Heart right ventricle (tissue), 16 donors: ENCODE data around the gene ATP6V1B1. TPM values are rescaled to one million over a fixed set of nuclear protein-coding genes. Genes with fewer than 3 reads are reported as not detected.

Experiments
- ATAC-seq, 8 donors: fragments of 200-7000 bp; cut with Tn5 transposase; one replicate each; pipeline ENCODE4 v1.9.1; 2020; ENCODE audit warnings: mild to moderate bottlenecking in 8 of 8, moderate library complexity in 8 of 8, moderate number of reproducible peaks in 1 of 8
- DNase-seq, 2 donors: peaks; one replicate each; pipeline ENCODE4 v3.0.0-alpha.2; 2020
- H3K27ac ChIP-seq, 10 donors: fragments of 200-600 bp; sonication (generic) in 2 of 10; one replicate each; pipeline versions ENCODE4 v1.5.0 to v1.8.0; 2020 to 2022; ENCODE audit warnings: mild to moderate bottlenecking in 3 of 10
- H3K27me3 ChIP-seq, 7 donors: fragments of 200-600 bp; one replicate each; pipeline ENCODE4 v1.8.0; 2021 to 2022; ENCODE audit warnings: mild to moderate bottlenecking in 2 of 7
- H3K36me3 ChIP-seq, 9 donors: fragments of 200-600 bp; sonication (generic) in 1 of 9; one replicate each; pipeline versions ENCODE4 v1.5.0 to v1.8.0; 2020 to 2022; ENCODE audit warnings: mild to moderate bottlenecking in 2 of 9
- H3K4me1 ChIP-seq, 9 donors: fragments of 200-600 bp; sonication (generic) in 1 of 9; one replicate each; pipeline versions ENCODE4 v1.5.0 to v1.8.0; 2020 to 2022; ENCODE audit warnings: mild to moderate bottlenecking in 4 of 9
- H3K4me3 ChIP-seq, 10 donors: fragments of 200-600 bp; sonication (generic) in 2 of 10; one replicate each; pipeline versions ENCODE4 v1.5.0 to v1.8.0; 2020 to 2022; ENCODE audit warnings: mild to moderate bottlenecking in 7 of 10, moderate library complexity in 2 of 10
- H3K9me3 ChIP-seq, 11 donors: fragments of 200-600 bp in 10 of 11; sonication (generic) in 2 of 11; one replicate each; pipeline versions ENCODE4 v1.5.0 to v1.8.0; 2013 to 2022; ENCODE audit warnings: mild to moderate bottlenecking in 2 of 11, control low read depth in 1 of 11, moderate library complexity in 1 of 11
- CTCF ChIP-seq, 9 donors: fragments of 200-600 bp; sonication (generic) in 2 of 9; IDR thresholded peaks; one replicate each; pipeline versions ENCODE4 v1.5.0 to v1.8.0; 2021 to 2022; ENCODE audit warnings: antibody characterized with exemption in 9 of 9, mild to moderate bottlenecking in 5 of 9, moderate library complexity in 1 of 9
- WGBS, 2 donors: extraction: QIAGEN DNeasy Blood & Tissue Kit; methylation state at CpG; one replicate each; pipeline ENCODE4 v1.1.7; 2013; ENCODE audit warnings: inconsistent platforms in 1 of 2; 5-methylcytosine and 5-hydroxymethylcytosine counted together
- intact Hi-C, 10 donors: fragments of 100-400 bp; cut with DNase I; formaldehyde crosslinking; loops; one replicate each; pipeline versions ENCODE4 v1.11.1 to v1.14.2; 2022
- polyA plus RNA-seq, 2 donors: library from polyadenylated mRNA; stranded (reverse); fragments of 200-250 nt; gene quantifications; one replicate each; pipeline ENCODE4 v1.2.3, GENCODE V29; 2013
- total RNA-seq, 10 donors: library from RNA; stranded (reverse); fragmentation: NEBNext Ultra II Directional in 3 of 10; extraction: Animal tissue kit (Norgen Biotek cat#: 25700) in 3 of 10; gene quantifications; one replicate each; pipeline versions ENCODE4 v1.2.1 to v1.2.4, GENCODE V29; 2021 to 2023
- donor health status: Arrhythmogenic right ventricular cardiomyopathy.
- donor health status: ischemic (EF 13 %, LVEDD 7.1; RV severe dilation, severe dysfunction).
- donor health status: healthy with polysubstance abuse.
- donor health status: DM: no; HTN: yes; CAD: no.
- donor health status: DM: no; HTN: no; CAD: no.
- donor health status: ischemic (EF 25% LVEDD 6.9; RV normal size, moderate dysfunction).
- donor health status: ischemic (EF 25% LVEDD 5.7; RV mildly dilated, moderate dysfunction).
- donor health status: healthy.
- donor health status: DM: yes; HTN: yes; CAD: no.
- donor health status: Ischemic cardiomyopathy.
- donor health status: ischemic (EF 35%, LVEDD 5.7; RV mildly dilated, moderate dysfunction).
- donor health status: nonischemic (EF 11% LVEDD 7.7; RV severe dilation, severe dysfunction).
- donor health status: DM: yes; HTN: yes; CAD: no.
- donor health status: PGD.
- donor health status: ischemic (EF 29% LVEDD 5.4; RV normal size, mild dysfunction).
- donor health status: nonischemic (EF 23%, LVEDD 6.1; RV moderate dilation, normal function).

The ATP6V1B1 gene
- total and polyA plus RNA-seq, 12 donors: 0.28 to 6.4 (median 0.88) TPM; not detected in 4

GRCh38 chr2:70939001-70939838 lies 3.5 kb downstream of the ATP6V1B1 start:
- intact Hi-C loops: loop anchor here in 1 of 10 donors (5.0 kb wide), 1 partner anchor 77 kb away; no protein-coding TSS in a partner anchor
- TF ChIP-seq CTCF (IDR thresholded peaks at IDR 0.05): no peak
- 43 to 57% methylated on average over 30 of the region's 30 CpGs for WGBS, 2 donors
- no peaks in the 10 kb centered on the region for H3K4me1 ChIP-seq
- H3K27ac ChIP-seq: no peak overlapping the region
- H3K4me3 ChIP-seq: no peak overlapping the region
- H3K27me3 ChIP-seq: peaks cover 0 to 31% (median 10%) of the 10 kb centered on the region in 7 donors
- ATAC-seq (peak in 1 of 8 donors; percentile 12), DNase-seq (no peak)
- H3K9me3 ChIP-seq: no peaks in the 10 kb centered on the region
- no peaks in the 10 kb centered on the region for H3K36me3 ChIP-seq

- H3K9me3 ChIP-seq: no peaks in the 10 kb centered on the region
- DNase-seq: no peak
- WGBS, 2 donors: 72 to 83% methylated on average over 10 of the region's 10 CpGs
- no peak for ATAC-seq
- no peak overlapping the region for H3K4me3 ChIP-seq
- no peak for TF ChIP-seq CTCF (IDR thresholded peaks at IDR 0.05)
- no peaks in the 10 kb centered on the region for H3K36me3 ChIP-seq
- no peak overlapping the region for H3K27ac ChIP-seq
- intact Hi-C loops: loop anchor here in 7 of 10 donors (5.0 to 10.0 kb wide), 3 partner anchors 78 to 155 kb away; partner anchors contain the start of gene FIGLA (in 4 of the 7)
- H3K4me1 ChIP-seq: no peaks in the 10 kb centered on the region
- peaks cover 0 to 31% (median 10%) of the 10 kb centered on the region in 7 donors for H3K27me3 ChIP-seq
Measured at GRCh38 chr2:70939839-70940580, 4.3 kb downstream of the ATP6V1B1 start.

- ATAC-seq (no peak), DNase-seq (no peak)
- no peaks in the 10 kb centered on the region for H3K9me3 ChIP-seq
- TF ChIP-seq CTCF (IDR thresholded peaks at IDR 0.05): no peak
- H3K27me3 ChIP-seq: peaks cover 0 to 36% (median 10%) of the 10 kb centered on the region in 7 donors
- no peaks in the 10 kb centered on the region for H3K4me1 ChIP-seq
- H3K4me3 ChIP-seq: no peak overlapping the region
- 82 to 85% methylated on average over 6 of the region's 6 CpGs for WGBS, 2 donors
- H3K36me3 ChIP-seq: no peaks in the 10 kb centered on the region
- H3K27ac ChIP-seq: no peak overlapping the region
- intact Hi-C loops: loop anchor here in 6 of 10 donors (10.0 kb wide), 2 partner anchors 146 to 156 kb away; partner anchors contain the start of gene FIGLA (in 4 of the 6)
Measured at GRCh38 chr2:70941186-70941585, 5.5 kb downstream of the ATP6V1B1 start.

GRCh38 chr2:70941701-70942100 lies 6.0 kb downstream of the ATP6V1B1 start:
- Histone ChIP-seq H3K36me3 (no peaks in the 10 kb centered on the region), H3K27ac (no peak overlapping the region), H3K4me1 (peaks cover 0 to 1% (median 0%) of the 10 kb centered on the region in 9 donors), H3K27me3 (peaks cover 0 to 36% (median 12%) of the 10 kb centered on the region in 7 donors), H3K9me3 (no peaks in the 10 kb centered on the region), H3K4me3 (no peak overlapping the region)
- ATAC-seq (no peak), DNase-seq (no peak)
- TF ChIP-seq CTCF (IDR thresholded peaks at IDR 0.05): no peak
- intact Hi-C loops: loop anchor here in 6 of 10 donors (10.0 kb wide), 2 partner anchors 147 to 157 kb away; partner anchors contain the start of gene FIGLA (in 4 of the 6)
- 80 to 87% methylated on average over 5 of the region's 5 CpGs for WGBS, 2 donors
